GM12864 (cell line): ENCODE data around the gene PYCR2.
"Not testable (repeated sequence)": the region's sequence is repeated elsewhere in the genome, so short reads cannot be mapped to it uniquely, and the experiment has no call there.

ENCODE experiments used
- DNase-seq: peaks from one replicate; pipeline ENCODE4 v3.0.0-alpha.2; 2011; ENCODE audit warnings: low read depth
- H3K4me3 ChIP-seq: 2 replicates; pipeline ENCODE4 v1.5.1; 2011; ENCODE audit warnings: mild to moderate bottlenecking, low read depth, low read length, control low read depth
- CTCF ChIP-seq: IDR thresholded peaks from 2 replicates; pipeline ENCODE4 v1.5.1; 2011; ENCODE audit warnings: low read depth, mild to moderate bottlenecking, moderate library complexity, low read length, control low read depth, inconsistent platforms; ENCODE audit errors: missing control alignments

PYCR2 gene

GRCh38 chr1:225889743-225890142, 34.3 kb downstream of the PYCR2 start:
- H3K4me3 ChIP-seq = no peak overlapping the region

GRCh38 chr1:225888898-225889601, 35.0 kb downstream of the PYCR2 start, which contains the start of gene LEFTY1:
Gene LEFTY1 (minus strand): TSS chr1:225889146. CDS start chr1:225889066, 80 bp downstream.
- no peak within 1 kb of the TSS for H3K4me3 ChIP-seq
- TF ChIP-seq CTCF = no peak
- DNase-seq = no peak

More at GRCh38 chr1:225889743-225890142, 34.3 kb downstream of the PYCR2 start:
- no peak for TF ChIP-seq CTCF
- DNase-seq = no peak

DNA sequence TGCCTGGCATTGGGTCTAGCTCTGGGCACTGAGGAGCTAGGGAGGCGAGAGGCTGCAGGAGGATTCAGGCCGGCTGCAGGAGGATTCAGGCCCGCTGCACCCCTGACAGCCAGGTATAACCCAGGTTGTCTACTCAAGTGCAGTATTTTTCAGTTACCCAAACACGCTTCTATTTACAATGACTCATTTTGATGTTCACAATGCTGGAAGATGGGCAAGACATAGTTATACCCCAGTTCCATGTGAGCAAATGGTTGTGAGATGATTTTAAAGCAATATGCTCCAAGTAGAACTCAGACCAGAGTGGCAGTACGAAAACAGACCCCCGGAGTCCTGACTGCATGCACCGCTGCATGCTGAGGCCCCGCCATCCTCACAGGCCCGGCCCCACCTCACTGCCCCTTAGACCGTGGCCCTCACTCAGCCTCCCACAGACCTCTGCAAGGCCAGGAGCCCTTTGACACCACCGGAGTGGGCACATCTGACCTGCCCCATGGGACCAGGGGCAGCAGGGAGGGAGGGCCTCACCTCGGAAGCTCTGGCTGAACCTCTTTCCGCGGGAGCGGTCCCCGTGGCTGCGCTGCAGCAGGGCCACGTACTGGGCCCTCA, 35.7 kb downstream of the PYCR2 start:
- no peak for DNase-seq
- TF ChIP-seq CTCF = no peak
- H3K4me3 ChIP-seq = no peak overlapping the region

DNA sequence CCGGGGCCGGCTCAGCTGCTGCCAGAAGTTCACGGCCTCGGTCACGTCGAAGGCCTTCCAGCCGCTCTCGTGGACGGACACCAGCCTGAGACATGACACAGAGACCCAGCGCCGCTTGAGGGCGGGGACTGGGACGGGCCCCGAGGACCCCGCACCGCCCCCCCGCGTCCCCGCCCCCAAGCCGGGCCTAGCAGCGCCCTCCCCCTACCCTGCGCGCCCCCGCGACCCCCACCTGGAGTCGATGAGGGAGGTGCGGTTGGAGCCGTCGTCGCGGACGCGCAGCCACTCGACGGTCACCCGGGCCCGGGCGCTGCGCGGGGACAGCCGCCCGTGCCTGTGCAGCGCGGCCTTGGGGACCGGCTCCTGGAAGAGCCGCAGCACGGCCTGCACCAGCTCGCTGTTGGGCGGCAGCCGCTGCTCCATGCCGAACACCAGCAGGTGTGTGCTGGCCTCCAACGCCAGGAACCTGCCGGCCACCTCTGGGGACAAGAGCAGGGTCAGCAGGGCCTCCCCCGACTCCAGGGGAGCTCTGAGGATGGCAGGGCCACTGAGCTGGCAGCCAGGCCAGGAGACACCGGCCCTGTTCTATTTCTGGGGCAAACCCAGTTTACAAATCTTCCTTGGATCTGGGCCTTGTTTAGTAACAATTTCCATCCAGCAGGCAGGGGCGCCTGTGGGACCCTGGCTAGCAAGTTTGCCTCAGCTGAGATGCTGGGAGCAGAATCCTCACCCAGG, 36.3 kb downstream of the PYCR2 start:
- H3K4me3 ChIP-seq, DNase-seq: not testable (repeated sequence)

DNA sequence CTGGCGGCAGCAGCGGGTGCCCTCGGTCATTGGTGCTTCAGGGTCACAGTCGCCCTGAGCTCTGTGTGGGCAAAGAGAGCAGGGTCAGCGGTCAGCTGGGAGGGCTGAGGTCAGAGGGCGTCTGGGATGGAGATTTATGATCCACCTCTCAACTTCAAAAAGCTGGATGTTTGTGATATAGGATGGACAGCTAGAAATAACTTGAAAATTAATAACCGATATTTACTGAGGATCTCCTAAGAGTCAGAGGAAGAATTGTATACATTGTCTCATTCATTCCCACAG, 37.1 kb downstream of the PYCR2 start:
- H3K4me3 ChIP-seq = no peak overlapping the region
- no peak for TF ChIP-seq CTCF
- no peak for DNase-seq

DNA sequence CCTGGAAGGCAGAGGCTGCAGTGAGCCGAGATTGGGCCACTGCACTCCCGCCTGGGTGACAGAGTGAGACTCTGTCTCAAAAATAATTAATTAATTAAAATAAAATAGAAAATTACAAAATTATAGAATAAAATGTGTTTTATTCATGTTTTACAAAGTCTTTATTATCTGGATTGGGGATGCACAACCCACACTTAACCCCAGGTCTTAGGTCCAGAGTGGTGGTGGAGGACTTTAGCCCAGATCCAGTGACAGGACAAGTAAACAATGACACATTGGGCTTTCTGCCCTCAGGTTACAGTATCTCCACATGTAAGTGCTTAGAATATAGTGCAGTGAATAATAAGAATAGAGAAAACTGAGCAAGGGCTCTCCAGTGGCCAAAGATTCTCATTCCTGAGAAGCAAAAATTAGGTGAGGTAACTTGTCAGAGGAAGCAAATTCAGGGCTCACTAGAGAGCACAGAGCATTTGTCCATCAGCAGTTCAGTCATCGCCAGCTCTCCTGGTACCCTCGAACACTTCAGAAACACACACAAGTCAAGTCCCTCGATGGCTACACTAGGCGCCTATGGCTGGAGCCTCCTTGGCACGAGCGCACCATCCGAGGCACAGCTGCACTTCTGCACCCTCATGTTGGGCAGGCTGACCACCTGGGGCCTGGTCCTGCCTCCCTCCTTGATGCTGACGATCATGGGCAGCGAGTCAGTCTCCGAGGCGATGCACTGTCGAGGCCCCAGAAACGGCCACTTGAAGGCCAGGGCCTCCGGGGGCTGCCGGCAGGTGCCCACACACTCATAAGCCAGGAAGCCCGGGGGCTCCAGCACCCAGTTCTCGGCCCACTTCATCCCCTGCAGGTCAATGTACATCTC, 37.7 kb downstream of the PYCR2 start:
- no peak for TF ChIP-seq CTCF
- no peak overlapping the region for H3K4me3 ChIP-seq
- DNase-seq = no peak

- no peak for DNase-seq
Measured at GRCh38 chr1:225885336-225885735, 38.7 kb downstream of the PYCR2 start.

More at GRCh38 chr1:225885336-225885735, 38.7 kb downstream of the PYCR2 start:
- no peak for TF ChIP-seq CTCF
- no peak overlapping the region for H3K4me3 ChIP-seq
